GM13977 (cell line): ENCODE results near the gene CAD.

Source experiments
- DNase-seq: peaks from one replicate; pipeline ENCODE4 v3.0.0; 2012; ENCODE audit warnings: low spot score
- in situ Hi-C: fragments of 300-500 bp; cut with MboI; formaldehyde crosslinking; loops from one replicate; pipeline ENCODE4 v1.12.0; 2022; ENCODE audit warnings: low sequenced_read_pairs, low pct_unique_long_range_greater_than_20kb, mixed read lengths, inconsistent platforms; ENCODE audit not compliant: unreplicated experiment
- TF ChIP-seq, protein P1 (sequence below): IDR thresholded peaks from 2 replicates; pipeline ENCODE4 v1.5.1; 2012; ENCODE audit warnings: mild to moderate bottlenecking, control low read depth; ENCODE audit not compliant: insufficient read depth; ENCODE audit errors: extremely low read depth, missing control alignments

Gene CAD

GRCh38 chr2:27222407-27222806 lies 5.2 kb downstream of the CAD start:
- TF ChIP-seq, protein P1, sequence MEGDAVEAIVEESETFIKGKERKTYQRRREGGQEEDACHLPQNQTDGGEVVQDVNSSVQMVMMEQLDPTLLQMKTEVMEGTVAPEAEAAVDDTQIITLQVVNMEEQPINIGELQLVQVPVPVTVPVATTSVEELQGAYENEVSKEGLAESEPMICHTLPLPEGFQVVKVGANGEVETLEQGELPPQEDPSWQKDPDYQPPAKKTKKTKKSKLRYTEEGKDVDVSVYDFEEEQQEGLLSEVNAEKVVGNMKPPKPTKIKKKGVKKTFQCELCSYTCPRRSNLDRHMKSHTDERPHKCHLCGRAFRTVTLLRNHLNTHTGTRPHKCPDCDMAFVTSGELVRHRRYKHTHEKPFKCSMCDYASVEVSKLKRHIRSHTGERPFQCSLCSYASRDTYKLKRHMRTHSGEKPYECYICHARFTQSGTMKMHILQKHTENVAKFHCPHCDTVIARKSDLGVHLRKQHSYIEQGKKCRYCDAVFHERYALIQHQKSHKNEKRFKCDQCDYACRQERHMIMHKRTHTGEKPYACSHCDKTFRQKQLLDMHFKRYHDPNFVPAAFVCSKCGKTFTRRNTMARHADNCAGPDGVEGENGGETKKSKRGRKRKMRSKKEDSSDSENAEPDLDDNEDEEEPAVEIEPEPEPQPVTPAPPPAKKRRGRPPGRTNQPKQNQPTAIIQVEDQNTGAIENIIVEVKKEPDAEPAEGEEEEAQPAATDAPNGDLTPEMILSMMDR, result no peak
- DNase-seq, result no peak
- in situ Hi-C loops, result no loop called here

DNA sequence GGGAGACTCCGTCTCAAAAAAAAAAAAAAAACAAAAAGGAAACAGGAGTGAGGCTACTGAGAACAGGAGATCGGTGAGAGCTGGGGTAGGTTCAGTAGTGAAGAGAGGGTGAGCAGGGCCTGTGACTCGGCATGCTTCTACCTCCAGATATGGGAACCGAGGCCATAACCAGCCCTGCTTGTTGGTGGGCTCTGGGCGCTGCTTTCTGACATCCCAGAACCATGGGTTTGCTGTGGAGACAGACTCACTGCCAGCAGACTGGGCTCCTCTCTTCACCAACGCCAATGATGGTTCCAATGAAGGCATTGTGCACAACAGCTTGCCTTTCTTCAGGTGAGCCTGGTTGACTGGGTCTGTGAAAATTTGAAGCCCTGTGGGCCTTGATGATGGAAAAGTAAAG lies 6.2 kb downstream of the CAD start:
- TF ChIP-seq, protein P1, result no peak
- in situ Hi-C loops, result no loop called here
- DNase-seq, result no peak

GRCh38 chr2:27225526-27225925 lies 8.4 kb downstream of the CAD start:
- in situ Hi-C loops, result no loop called here
- TF ChIP-seq, protein P1, result no peak
- no peak for DNase-seq

GRCh38 chr2:27227501-27227900 lies 10.3 kb downstream of the CAD start:
- in situ Hi-C loops, result no loop called here
- TF ChIP-seq, protein P1, result no peak
- DNase-seq, result no peak

DNA sequence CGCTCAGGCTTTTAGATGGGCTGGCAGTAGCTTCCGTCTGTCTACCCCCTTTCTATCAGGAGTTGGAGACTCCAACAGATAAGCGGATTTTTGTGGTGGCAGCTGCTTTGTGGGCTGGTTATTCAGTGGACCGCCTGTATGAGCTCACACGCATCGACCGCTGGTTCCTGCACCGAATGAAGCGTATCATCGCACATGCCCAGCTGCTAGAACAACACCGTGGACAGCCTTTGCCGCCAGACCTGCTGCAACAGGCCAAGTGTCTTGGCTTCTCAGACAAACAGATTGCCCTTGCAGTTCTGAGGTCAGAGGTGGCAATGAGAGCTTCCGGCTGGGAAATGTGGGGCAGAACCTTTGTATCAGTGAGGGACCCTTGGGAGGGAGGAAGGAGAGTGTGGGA lies 14.8 kb downstream of the CAD start:
- TF ChIP-seq, protein P1, result no peak
- in situ Hi-C loops, result no loop called here

GRCh38 chr2:27233341-27233740 lies 16.2 kb downstream of the CAD start:
- TF ChIP-seq, protein P1, result no peak
- in situ Hi-C loops, result no loop called here
- DNase-seq, result no peak

More for the DNA sequence above, 14.8 kb downstream of the CAD start:
- no peak for DNase-seq

DNA sequence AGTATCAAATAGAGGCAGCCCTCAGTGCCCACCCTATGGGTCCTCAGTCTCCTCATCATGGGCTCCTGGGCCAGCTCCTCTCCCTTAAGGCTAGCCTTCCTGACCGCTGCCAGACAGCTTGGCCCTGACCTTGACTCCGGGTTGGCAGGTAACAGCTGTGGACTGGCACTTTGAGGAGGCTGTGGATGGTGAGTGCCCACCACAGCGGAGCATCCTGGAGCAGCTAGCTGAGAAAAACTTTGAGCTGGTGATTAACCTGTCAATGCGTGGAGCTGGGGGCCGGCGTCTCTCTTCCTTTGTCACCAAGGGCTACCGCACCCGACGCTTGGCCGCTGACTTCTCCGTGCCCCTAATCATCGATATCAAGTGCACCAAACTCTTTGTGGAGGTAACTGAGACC lies 19.0 kb downstream of the CAD start:
- in situ Hi-C loops, result no loop called here
- TF ChIP-seq, protein P1, result no peak

More for the DNA sequence above, 19.0 kb downstream of the CAD start:
- DNase-seq, result no peak
